Measurements from ENCODE around the gene MEIOB. TPM values are rescaled to one million over a fixed set of nuclear protein-coding genes. Genes with fewer than 3 reads are reported as not detected.
"Not testable (repeated sequence)": the region's sequence is repeated elsewhere in the genome, so short reads cannot be mapped to it uniquely, and the experiment has no call there.

The MEIOB gene
- total RNA-seq: not detected

- ATAC-seq (peak; percentile 59 to 83), DNase-seq (ENCODE audit: low spot score) (no peak)
- Mint-ChIP-seq H3K36me3 (no peaks in the 10 kb centered on the region), H3K4me3 (peak within 1 kb of the TSS; percentile 44), H3K4me1 (ENCODE audit: low read depth in 2 of 2) (peaks cover 0 to 4% of the 10 kb centered on the region in 2 donors), H3K27ac (no peak within 1 kb of the TSS), H3K27me3 (peaks cover 8 to 14% of the 10 kb centered on the region in 2 donors), H3K9me3 (no peaks in the 10 kb centered on the region)
Measured at GRCh38 chr16:1871974-1872635, at the start of gene MEIOB. MEIOB (minus strand) TSS chr16:1872164; CDS start chr16:1868175, 3,989 bp downstream.

- H3K27me3 Mint-ChIP-seq: peaks cover 38 to 39% of the 10 kb centered on the region in 2 donors
- no peaks in the 10 kb centered on the region for H3K4me1 Mint-ChIP-seq (ENCODE audit: low read depth in 2 of 2)
- DNase-seq (ENCODE audit: low spot score) (no peak), ATAC-seq (peak; percentile 43 to 60)
- no peaks in the 10 kb centered on the region for H3K36me3 Mint-ChIP-seq
- H3K27ac Mint-ChIP-seq: no peak overlapping the region
- no peak overlapping the region for H3K4me3 Mint-ChIP-seq
- H3K9me3 Mint-ChIP-seq: no peaks in the 10 kb centered on the region
Measured at GRCh38 chr16:1920727-1921171, 48.8 kb upstream of the MEIOB start.

GRCh38 chr16:1920122-1920521, 48.2 kb upstream of the MEIOB start:
- DNase-seq (ENCODE audit: low spot score); H3K36me3 Mint-ChIP-seq; H3K4me1 Mint-ChIP-seq (ENCODE audit: low read depth in 2 of 2); ATAC-seq; H3K27ac Mint-ChIP-seq; H3K4me3 Mint-ChIP-seq; H3K9me3 Mint-ChIP-seq: not testable (repeated sequence)
- peaks cover 43 to 46% of the 10 kb centered on the region in 2 donors for H3K27me3 Mint-ChIP-seq

- Mint-ChIP-seq H3K9me3 (no peaks in the 10 kb centered on the region), H3K36me3 (no peaks in the 10 kb centered on the region), H3K27ac (no peak overlapping the region), H3K4me3 (no peak overlapping the region), H3K4me1 (ENCODE audit: low read depth in 2 of 2) (no peaks in the 10 kb centered on the region), H3K27me3 (peaks cover 42 to 49% of the 10 kb centered on the region in 2 donors)
- ATAC-seq: no peak
- no peak for DNase-seq (ENCODE audit: low spot score)
Measured at GRCh38 chr16:1919327-1919998, 47.5 kb upstream of the MEIOB start.

- no peak for ATAC-seq
- no peaks in the 10 kb centered on the region for H3K9me3 Mint-ChIP-seq
Measured at GRCh38 chr16:1918351-1919326, 46.7 kb upstream of the MEIOB start, which contains the start of gene HS3ST6. HS3ST6 (minus strand) TSS chr16:1918415; CDS start chr16:1918323, 92 bp downstream.

GRCh38 chr16:1917665-1918350, 45.8 kb upstream of the MEIOB start:
- Mint-ChIP-seq H3K9me3 (no peaks in the 10 kb centered on the region), H3K27me3 (peaks cover 37 to 45% of the 10 kb centered on the region in 2 donors), H3K36me3 (no peaks in the 10 kb centered on the region), H3K27ac (no peak overlapping the region), H3K4me1 (ENCODE audit: low read depth in 2 of 2) (no peaks in the 10 kb centered on the region), H3K4me3 (no peak overlapping the region)
- no peak for ATAC-seq
- no peak for DNase-seq (ENCODE audit: low spot score)

More at GRCh38 chr16:1918351-1919326, 46.7 kb upstream of the MEIOB start, which contains the start of gene HS3ST6:
- Mint-ChIP-seq H3K27ac (no peak within 1 kb of the TSS), H3K4me3 (no peak within 1 kb of the TSS), H3K4me1 (ENCODE audit: low read depth in 2 of 2) (no peaks in the 10 kb centered on the region), H3K36me3 (no peaks in the 10 kb centered on the region), H3K27me3 (peaks cover 42 to 49% of the 10 kb centered on the region in 2 donors)
- DNase-seq (ENCODE audit: low spot score): no peak

- ATAC-seq (no peak), DNase-seq (ENCODE audit: low spot score) (no peak)
- Mint-ChIP-seq H3K4me1 (ENCODE audit: low read depth in 2 of 2) (no peaks in the 10 kb centered on the region), H3K36me3 (no peaks in the 10 kb centered on the region), H3K4me3 (no peak overlapping the region), H3K9me3 (no peaks in the 10 kb centered on the region), H3K27me3 (peaks cover 32 to 39% of the 10 kb centered on the region in 2 donors), H3K27ac (no peak overlapping the region)
Measured at GRCh38 chr16:1917056-1917664, 45.2 kb upstream of the MEIOB start.

- no peak overlapping the region for H3K4me3 Mint-ChIP-seq
- no peaks in the 10 kb centered on the region for H3K9me3 Mint-ChIP-seq
- no peak overlapping the region for H3K27ac Mint-ChIP-seq
- no peaks in the 10 kb centered on the region for H3K36me3 Mint-ChIP-seq
- peaks cover 32 to 38% of the 10 kb centered on the region in 2 donors for H3K27me3 Mint-ChIP-seq
- DNase-seq (ENCODE audit: low spot score) (no peak), ATAC-seq (no peak)
- no peaks in the 10 kb centered on the region for H3K4me1 Mint-ChIP-seq (ENCODE audit: low read depth in 2 of 2)
Measured at GRCh38 chr16:1916640-1916990, 44.7 kb upstream of the MEIOB start.

GRCh38 chr16:1915732-1916639, 44.0 kb upstream of the MEIOB start:
- H3K4me1 Mint-ChIP-seq (ENCODE audit: low read depth in 2 of 2): no peaks in the 10 kb centered on the region
- H3K27me3 Mint-ChIP-seq: peaks cover 26 to 31% of the 10 kb centered on the region in 2 donors
- no peaks in the 10 kb centered on the region for H3K36me3 Mint-ChIP-seq
- no peak overlapping the region for H3K4me3 Mint-ChIP-seq
- ATAC-seq (no peak), DNase-seq (ENCODE audit: low spot score) (no peak)
- no peak overlapping the region for H3K27ac Mint-ChIP-seq
- no peaks in the 10 kb centered on the region for H3K9me3 Mint-ChIP-seq

GRCh38 chr16:1914988-1915387, 43.0 kb upstream of the MEIOB start:
- H3K27ac Mint-ChIP-seq: no peak overlapping the region
- H3K9me3 Mint-ChIP-seq: no peaks in the 10 kb centered on the region
- H3K4me1 Mint-ChIP-seq (ENCODE audit: low read depth in 2 of 2): no peaks in the 10 kb centered on the region
- no peak for DNase-seq (ENCODE audit: low spot score)
- ATAC-seq: no peak
- peaks cover 19 to 25% of the 10 kb centered on the region in 2 donors for H3K27me3 Mint-ChIP-seq
- H3K4me3 Mint-ChIP-seq: no peak overlapping the region
- H3K36me3 Mint-ChIP-seq: no peaks in the 10 kb centered on the region

- no peaks in the 10 kb centered on the region for H3K4me1 Mint-ChIP-seq (ENCODE audit: low read depth in 2 of 2)
- no peak for DNase-seq (ENCODE audit: low spot score)
- H3K27ac Mint-ChIP-seq: no peak overlapping the region
- no peak for ATAC-seq
- H3K27me3 Mint-ChIP-seq: peaks cover 19 to 25% of the 10 kb centered on the region in 2 donors
- no peak overlapping the region for H3K4me3 Mint-ChIP-seq
- no peaks in the 10 kb centered on the region for H3K36me3 Mint-ChIP-seq
- H3K9me3 Mint-ChIP-seq: no peaks in the 10 kb centered on the region
Measured at GRCh38 chr16:1914084-1914608, 42.2 kb upstream of the MEIOB start.

Measured in natural killer cell treated with Interleukin-12 subunit alpha and Interleukin-12 subunit beta and Interleukin-15 and Interleukin-18, amount 100 ng/mL, for 72 hours (primary cell).